Measurements from ENCODE around the gene NAXD. TPM values are rescaled to one million over a fixed set of nuclear protein-coding genes. Genes with fewer than 3 reads are reported as not detected.

Gene NAXD
- total RNA-seq, 1 donor from 2014 or later: 17.7 TPM

DNA sequence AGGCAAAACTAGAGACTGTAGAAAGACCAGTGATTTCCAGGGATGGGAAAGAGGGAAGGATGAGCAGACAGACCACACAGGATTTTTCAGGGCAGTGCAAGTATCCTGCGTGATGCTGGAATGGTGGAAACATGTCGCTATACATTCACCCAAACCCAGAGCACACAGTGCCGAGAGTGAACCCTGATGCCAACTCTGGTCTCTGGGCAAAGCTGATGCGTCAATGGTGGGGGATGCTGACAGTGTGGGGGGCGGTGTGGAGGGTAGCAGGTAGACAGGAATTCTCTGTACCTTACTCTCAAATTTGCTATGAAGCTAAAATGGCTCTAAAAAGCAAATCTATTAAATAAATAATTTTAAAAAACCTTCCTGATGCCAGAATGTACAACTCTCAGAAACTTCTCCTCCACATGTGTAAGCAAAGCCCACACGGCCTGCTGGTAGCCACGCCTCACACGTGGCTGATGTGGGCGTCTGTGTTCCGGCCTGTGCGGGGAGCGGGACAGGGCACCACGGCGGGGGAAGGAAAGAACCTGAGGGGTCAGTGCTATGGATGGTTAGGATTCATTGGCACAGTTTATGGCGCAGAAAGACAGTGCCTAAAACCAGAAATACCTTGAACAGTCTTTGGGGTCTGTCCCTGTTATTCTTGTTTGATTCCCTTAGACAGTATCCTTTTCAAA lies 66.7 kb downstream of the NAXD start:
- Histone ChIP-seq H3K27ac (no peak overlapping the region), H3K4me1 (no peaks in the 10 kb centered on the region), H3K4me2 (no peak overlapping the region), H3K27me3 (no peaks in the 10 kb centered on the region), H3K9me3 (ENCODE audit: low read depth) (no peaks in the 10 kb centered on the region), H3K9ac (no peak overlapping the region), H3K36me3 (no peaks in the 10 kb centered on the region), H4K20me1 (ENCODE audit: low read depth) (no peaks in the 10 kb centered on the region), H3K79me2 (ENCODE audit: low read depth) (no peaks in the 10 kb centered on the region), H3K4me3 (no peak overlapping the region), H2AFZ (replicated peaks) (no peak overlapping the region), H3F3A (ENCODE audit: low read depth) (no peaks in the 10 kb centered on the region)
- Mint-ChIP-seq H3K27me3 (ENCODE audit: insufficient read depth, low read depth) (no peaks in the 10 kb centered on the region), H3K4me1 (no peaks in the 10 kb centered on the region), H3K36me3 (peaks cover 25% of the 10 kb centered on the region), H3K27ac (peak overlapping the region; percentile 0), H3K4me3 (no peak overlapping the region), H3K9me3 (no peaks in the 10 kb centered on the region)
- no peak for TF ChIP-seq EZH2phosphoT487 (IDR thresholded peaks at IDR 0.05)
- TF ChIP-seq, protein P1, sequence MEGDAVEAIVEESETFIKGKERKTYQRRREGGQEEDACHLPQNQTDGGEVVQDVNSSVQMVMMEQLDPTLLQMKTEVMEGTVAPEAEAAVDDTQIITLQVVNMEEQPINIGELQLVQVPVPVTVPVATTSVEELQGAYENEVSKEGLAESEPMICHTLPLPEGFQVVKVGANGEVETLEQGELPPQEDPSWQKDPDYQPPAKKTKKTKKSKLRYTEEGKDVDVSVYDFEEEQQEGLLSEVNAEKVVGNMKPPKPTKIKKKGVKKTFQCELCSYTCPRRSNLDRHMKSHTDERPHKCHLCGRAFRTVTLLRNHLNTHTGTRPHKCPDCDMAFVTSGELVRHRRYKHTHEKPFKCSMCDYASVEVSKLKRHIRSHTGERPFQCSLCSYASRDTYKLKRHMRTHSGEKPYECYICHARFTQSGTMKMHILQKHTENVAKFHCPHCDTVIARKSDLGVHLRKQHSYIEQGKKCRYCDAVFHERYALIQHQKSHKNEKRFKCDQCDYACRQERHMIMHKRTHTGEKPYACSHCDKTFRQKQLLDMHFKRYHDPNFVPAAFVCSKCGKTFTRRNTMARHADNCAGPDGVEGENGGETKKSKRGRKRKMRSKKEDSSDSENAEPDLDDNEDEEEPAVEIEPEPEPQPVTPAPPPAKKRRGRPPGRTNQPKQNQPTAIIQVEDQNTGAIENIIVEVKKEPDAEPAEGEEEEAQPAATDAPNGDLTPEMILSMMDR (IDR thresholded peaks at IDR 0.05): no peak
- no peak for TF ChIP-seq EZH2 (IDR thresholded peaks at IDR 0.05)
- no peak for DNase-seq (ENCODE audit: low spot score)

DNA sequence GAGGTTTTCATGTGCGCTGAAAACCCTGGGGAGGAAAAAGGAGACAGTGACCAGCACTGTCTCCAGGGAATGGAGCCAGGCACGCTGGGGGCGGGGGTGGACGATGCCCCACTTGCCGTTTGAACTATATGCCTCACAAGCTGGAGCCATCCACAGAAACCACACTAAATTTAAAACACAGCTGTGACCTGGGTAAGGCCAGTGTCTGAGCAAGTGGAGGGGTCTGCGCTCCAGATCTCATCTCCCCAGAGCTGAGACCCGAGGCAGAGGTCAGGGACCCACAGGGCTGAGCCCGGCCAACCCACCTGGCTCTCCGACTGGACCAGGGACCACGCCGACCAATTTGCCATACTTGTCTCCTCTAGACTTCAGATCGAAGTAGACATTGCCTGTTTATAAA lies 67.4 kb downstream of the NAXD start:
- H2AFZ ChIP-seq (replicated peaks): no peak overlapping the region
- no peaks in the 10 kb centered on the region for H3K4me1 Mint-ChIP-seq
- H3K27me3 Mint-ChIP-seq (ENCODE audit: insufficient read depth, low read depth): no peaks in the 10 kb centered on the region
- no peaks in the 10 kb centered on the region for H3F3A ChIP-seq (ENCODE audit: low read depth)
- H3K9me3 Mint-ChIP-seq: no peaks in the 10 kb centered on the region
- H3K36me3 Mint-ChIP-seq: peaks cover 26% of the 10 kb centered on the region
- H3K4me3 Mint-ChIP-seq: no peak overlapping the region
- TF ChIP-seq EZH2phosphoT487 (IDR thresholded peaks at IDR 0.05): no peak
- TF ChIP-seq, protein P1 (IDR thresholded peaks at IDR 0.05): no peak
- TF ChIP-seq EZH2 (IDR thresholded peaks at IDR 0.05): no peak
- H3K4me2 ChIP-seq: no peak overlapping the region
- no peak overlapping the region for H3K4me3 ChIP-seq
- no peak overlapping the region for H3K27ac ChIP-seq
- no peaks in the 10 kb centered on the region for H4K20me1 ChIP-seq (ENCODE audit: low read depth)
- H3K27ac Mint-ChIP-seq: no peak overlapping the region
- H3K4me1 ChIP-seq: no peaks in the 10 kb centered on the region
- no peaks in the 10 kb centered on the region for H3K9me3 ChIP-seq (ENCODE audit: low read depth)
- H3K9ac ChIP-seq: no peak overlapping the region
- no peaks in the 10 kb centered on the region for H3K79me2 ChIP-seq (ENCODE audit: low read depth)
- H3K27me3 ChIP-seq: no peaks in the 10 kb centered on the region
- no peak for DNase-seq (ENCODE audit: low spot score)
- H3K36me3 ChIP-seq: no peaks in the 10 kb centered on the region

DNA sequence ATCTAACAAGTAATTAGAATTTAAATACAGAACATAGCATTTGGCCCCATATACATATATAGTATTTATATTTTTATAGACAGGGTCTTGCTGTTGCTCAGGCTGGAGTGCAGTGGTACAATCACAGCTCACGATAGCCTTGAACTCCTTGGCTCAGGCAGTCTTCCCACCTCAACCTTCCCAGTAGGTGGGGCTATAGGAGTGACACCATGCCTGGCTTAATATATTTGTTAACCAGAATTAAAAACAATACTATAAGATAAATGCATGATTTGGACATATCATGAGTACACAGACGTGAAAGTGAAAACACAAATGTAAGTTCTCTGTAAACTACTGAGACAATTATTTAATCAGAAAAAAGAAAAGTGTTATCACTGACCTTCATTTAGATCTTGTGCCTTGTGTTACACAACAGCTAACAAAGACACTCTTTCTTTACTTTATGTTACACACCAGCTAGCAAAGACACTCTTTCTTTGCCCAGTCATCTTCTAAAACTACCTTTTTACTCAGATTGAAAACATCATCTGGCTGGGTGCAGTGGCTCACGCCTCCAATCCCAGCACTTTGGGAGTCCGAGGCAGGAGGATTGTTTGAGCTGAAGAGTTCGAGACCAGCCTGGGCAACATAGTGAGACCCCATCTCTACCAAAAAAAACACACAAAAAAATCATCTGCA lies 68.0 kb downstream of the NAXD start:
- Mint-ChIP-seq H3K27me3 (ENCODE audit: insufficient read depth, low read depth) (no peaks in the 10 kb centered on the region), H3K27ac (no peak overlapping the region), H3K9me3 (no peaks in the 10 kb centered on the region), H3K36me3 (peaks cover 22% of the 10 kb centered on the region), H3K4me3 (no peak overlapping the region), H3K4me1 (no peaks in the 10 kb centered on the region)
- Histone ChIP-seq H3K36me3 (no peaks in the 10 kb centered on the region), H3K4me2 (no peak overlapping the region), H3F3A (ENCODE audit: low read depth) (no peaks in the 10 kb centered on the region), H3K27ac (no peak overlapping the region), H3K4me3 (no peak overlapping the region), H3K27me3 (no peaks in the 10 kb centered on the region), H2AFZ (replicated peaks) (no peak overlapping the region), H3K79me2 (ENCODE audit: low read depth) (no peaks in the 10 kb centered on the region), H3K9ac (no peak overlapping the region), H3K4me1 (no peaks in the 10 kb centered on the region), H4K20me1 (ENCODE audit: low read depth) (no peaks in the 10 kb centered on the region), H3K9me3 (ENCODE audit: low read depth) (no peaks in the 10 kb centered on the region)
- TF ChIP-seq EZH2 (IDR thresholded peaks at IDR 0.05): no peak
- TF ChIP-seq, protein P1 (IDR thresholded peaks at IDR 0.05): peak; percentile 23
- DNase-seq (ENCODE audit: low spot score): no peak
